ENCODE measurements around the gene CRELD2.

Gene CRELD2, protein sequence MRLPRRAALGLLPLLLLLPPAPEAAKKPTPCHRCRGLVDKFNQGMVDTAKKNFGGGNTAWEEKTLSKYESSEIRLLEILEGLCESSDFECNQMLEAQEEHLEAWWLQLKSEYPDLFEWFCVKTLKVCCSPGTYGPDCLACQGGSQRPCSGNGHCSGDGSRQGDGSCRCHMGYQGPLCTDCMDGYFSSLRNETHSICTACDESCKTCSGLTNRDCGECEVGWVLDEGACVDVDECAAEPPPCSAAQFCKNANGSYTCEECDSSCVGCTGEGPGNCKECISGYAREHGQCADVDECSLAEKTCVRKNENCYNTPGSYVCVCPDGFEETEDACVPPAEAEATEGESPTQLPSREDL

GRCh38 chr22:49917974-49918910 lies at the start of gene CRELD2, which contains the start of gene ALG12:
Gene CRELD2, plus strand, starts transcription at chr22:49918634. Its CDS starts 136 bp downstream, at chr22:49918770.
Gene ALG12, minus strand, starts transcription at chr22:49918438. Its CDS starts 4,673 bp downstream, at chr22:49913765.
- DNase-seq, result peak; percentile 88

GRCh38 chr22:49869086-49869830 lies 49.2 kb upstream of the CRELD2 start:
- no peak for DNase-seq

GRCh38 chr22:49869845-49870712 lies 48.4 kb upstream of the CRELD2 start:
- DNase-seq, result no peak

DNA sequence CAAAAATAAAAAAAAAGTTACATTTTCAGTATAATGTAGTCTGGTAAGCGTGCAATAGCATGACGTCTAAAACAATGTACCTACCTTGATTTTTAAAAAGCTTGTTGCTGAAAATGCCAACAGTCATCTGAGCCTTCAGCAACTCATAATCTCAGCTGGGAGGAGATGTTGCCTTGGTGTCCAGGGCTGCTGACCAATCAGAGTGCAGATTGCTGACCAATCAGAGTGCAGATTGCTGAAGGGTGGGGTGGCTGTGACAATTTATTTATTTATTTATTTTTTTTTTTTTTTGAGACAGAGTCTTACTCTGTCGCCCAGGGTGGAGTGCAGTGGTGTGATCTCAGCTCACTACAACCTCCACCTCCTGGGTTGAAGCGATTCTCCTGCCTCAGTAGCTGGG lies 47.0 kb upstream of the CRELD2 start:
- no peak for DNase-seq

GRCh38 chr22:49872347-49872746 lies 46.1 kb upstream of the CRELD2 start:
- DNase-seq, result no peak

- no peak for DNase-seq
Measured at GRCh38 chr22:49873228-49873940, 45.0 kb upstream of the CRELD2 start.

GRCh38 chr22:49877642-49878041 lies 40.8 kb upstream of the CRELD2 start:
- no peak for DNase-seq

DNA sequence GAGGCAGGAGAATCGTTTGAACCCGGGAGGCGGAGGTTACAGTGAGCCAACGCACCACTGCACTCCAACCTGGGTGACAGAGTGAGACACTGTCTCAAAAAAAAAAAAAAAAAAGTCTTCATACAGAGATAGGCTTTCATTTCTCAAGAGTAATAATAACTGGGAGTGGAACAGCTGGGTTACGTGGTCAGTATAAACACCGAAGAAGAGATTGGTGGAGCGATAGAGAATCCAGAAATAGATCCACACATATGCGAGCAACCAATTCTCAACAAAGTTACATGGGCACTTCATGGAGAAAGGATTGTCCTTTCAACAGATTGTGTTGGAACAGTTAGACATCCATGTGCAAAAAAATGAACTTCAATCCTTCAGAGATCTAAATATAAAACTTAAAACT lies 40.2 kb upstream of the CRELD2 start:
- DNase-seq, result no peak

DNA sequence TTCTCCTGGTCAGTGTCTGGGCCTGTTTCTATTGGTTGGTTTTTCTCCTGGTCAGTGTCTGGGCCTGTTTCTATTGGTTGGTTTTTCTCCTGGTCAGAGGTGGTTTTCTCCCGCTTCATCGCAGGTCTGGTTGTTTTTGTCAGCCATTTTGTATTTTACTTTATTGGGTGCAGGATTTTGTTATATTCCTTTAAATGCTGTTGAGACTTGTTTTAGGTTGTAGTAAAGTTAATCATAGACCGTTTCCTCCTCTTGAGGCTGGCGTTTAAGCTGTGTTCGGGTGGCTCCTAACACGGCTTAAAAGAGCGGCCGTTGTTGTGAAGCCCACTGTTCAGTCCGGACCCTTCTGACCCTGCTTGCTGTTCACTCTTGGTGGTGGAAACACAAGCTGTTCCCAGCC lies 38.6 kb upstream of the CRELD2 start:
- no peak for DNase-seq

DNA sequence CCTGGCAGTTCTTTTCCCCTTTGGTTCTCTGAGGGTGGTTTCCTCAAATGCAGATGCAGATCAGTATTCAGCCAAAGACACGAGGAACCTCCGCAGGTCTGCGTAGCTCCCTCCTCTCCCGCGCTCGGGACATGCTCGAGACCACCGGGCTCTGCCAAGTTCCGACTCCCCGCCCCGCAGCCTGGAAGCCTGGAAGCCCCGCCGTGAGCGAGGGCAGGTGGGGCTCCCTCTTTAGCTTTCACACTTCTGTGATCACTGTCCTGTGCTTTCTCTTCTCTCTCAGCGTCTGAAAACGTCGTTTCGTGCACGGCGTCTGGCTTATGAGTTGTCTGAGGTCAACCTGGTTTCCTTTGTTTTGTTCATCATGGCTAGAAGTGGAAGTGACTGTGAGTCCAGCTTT lies 38.2 kb upstream of the CRELD2 start:
- DNase-seq, result no peak

- DNase-seq, result no peak
Measured at GRCh38 chr22:49881856-49882255, 36.6 kb upstream of the CRELD2 start.

GRCh38 chr22:49882519-49883293 lies 35.7 kb upstream of the CRELD2 start:
- no peak for DNase-seq

DNA sequence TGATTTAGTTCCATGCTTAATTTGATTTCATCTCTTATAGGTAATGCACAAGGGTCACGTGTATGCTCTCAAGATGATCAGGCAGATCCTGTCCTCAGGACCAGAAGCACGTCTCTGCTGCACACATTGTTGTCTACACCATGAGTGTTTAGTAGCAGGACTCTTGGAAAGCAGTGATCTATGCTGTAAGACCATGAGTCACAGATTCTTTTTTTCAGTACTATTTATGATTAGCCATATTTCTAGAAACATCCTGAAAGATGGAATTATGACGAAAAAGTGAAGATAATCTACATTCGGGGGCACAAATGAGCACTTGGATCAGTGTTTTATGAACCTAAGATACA lies 35.2 kb upstream of the CRELD2 start:
- DNase-seq, result no peak

DNA sequence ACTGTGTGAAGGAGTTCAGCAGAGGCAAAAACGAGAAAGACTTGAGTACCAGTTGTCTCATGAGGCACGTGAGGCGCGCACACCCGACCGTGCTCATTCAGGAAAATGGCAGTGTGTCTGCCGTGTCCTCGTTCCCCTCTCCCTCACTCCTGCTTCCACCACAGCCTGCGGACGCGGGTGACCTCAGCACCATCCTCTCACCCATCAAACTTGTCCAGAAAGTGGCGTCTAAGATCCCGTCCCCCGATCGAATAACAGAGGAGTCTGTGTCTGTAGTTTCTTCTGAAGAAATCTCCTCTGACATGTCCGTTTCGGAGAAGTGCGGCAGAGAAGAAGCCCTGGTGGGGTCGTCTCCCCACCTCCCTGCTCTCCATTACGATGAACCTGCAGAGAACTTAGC lies 34.4 kb upstream of the CRELD2 start:
- DNase-seq, result no peak

DNA sequence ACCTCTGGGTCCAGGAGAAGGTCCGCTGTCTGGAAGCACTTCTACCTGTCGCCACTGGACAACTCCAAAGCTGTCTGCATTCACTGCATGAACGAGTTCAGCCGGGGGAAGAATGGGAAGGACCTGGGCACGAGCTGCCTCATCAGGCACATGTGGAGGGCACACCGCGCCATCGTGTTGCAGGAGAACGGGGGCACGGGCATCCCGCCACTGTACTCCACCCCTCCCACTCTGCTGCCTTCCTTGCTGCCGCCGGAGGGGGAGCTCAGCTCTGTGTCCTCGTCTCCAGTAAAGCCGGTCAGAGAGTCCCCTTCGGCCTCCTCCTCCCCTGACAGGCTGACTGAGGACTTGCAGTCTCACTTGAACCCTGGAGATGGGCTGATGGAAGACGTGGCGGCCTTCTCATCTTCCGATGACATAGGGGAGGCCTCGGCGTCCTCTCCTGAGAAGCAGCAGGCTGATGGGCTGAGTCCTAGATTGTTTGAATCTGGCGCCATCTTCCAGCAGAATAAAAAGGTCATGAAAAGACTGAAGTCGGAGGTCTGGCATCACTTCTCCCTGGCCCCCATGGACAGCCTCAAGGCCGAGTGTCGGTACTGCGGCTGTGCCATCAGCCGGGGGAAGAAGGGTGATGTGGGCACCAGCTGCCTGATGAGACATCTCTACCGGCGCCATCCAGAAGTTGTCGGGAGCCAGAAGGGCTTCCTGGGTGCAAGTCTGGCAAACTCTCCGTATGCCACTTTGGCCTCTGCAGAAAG lies 33.8 kb upstream of the CRELD2 start:
- no peak for DNase-seq

DNA sequence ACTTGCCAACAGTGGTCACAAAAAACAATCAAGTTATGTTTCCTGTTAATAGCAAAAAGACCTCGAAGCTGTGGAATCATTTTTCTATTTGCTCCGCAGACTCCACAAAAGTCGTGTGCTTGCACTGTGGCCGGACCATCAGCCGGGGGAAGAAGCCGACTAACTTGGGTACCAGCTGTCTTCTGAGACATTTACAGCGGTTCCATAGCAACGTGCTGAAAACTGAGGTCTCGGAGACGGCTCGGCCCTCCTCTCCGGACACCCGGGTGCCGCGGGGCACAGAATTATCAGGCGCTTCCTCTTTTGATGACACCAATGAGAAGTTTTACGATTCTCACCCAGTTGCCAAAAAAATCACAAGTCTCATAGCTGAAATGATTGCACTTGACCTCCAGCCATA lies 33.2 kb upstream of the CRELD2 start:
- no peak for DNase-seq

GRCh38 chr22:49885881-49886280 lies 32.6 kb upstream of the CRELD2 start:
- DNase-seq, result no peak

DNA sequence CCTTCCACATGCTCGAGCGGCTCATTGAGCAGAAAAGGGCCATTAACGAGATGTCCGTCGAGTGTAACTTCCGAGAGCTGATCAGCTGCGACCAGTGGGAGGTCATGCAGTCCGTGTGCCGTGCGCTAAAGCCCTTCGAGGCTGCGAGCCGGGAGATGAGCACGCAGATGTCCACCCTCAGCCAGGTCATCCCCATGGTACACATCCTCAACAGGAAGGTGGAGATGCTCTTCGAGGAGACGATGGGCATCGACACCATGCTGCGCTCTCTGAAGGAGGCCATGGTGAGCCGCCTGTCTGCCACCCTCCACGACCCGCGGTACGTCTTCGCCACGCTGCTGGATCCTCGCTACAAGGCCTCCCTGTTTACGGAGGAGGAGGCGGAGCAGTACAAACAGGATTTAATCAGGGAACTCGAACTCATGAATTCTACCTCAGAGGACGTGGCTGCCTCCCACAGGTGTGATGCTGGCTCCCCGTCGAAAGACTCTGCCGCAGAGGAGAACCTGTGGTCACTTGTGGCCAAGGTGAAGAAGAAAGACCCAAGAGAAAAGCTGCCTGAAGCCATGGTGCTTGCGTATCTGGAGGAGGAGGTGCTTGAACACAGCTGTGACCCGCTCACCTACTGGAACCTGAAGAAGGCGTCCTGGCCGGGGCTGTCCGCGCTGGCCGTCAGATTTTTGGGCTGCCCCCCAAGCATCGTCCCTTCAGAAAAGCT lies 31.9 kb upstream of the CRELD2 start:
- no peak for DNase-seq

GRCh38 chr22:49887064-49887451 lies 31.4 kb upstream of the CRELD2 start:
- no peak for DNase-seq
